PC-3 (cell line): ENCODE data around the gene CUL2.

Experiments used
- EZH2 ChIP-seq: fragments of 300-600 bp; sonication (generic); IDR thresholded peaks from one replicate; pipeline ENCODE4 v1.6.1; 2017; ENCODE audit warnings: antibody characterized with exemption, mild to moderate bottlenecking, low read length; ENCODE audit not compliant: unreplicated experiment
- TF ChIP-seq, protein P1 (sequence below): fragments of 300-600 bp; sonication (generic); conservative IDR thresholded peaks from 2 replicates; pipeline ENCODE4 v1.5.1; 2017; ENCODE audit warnings: antibody characterized with exemption, low read depth, mild to moderate bottlenecking, low read length

DNA sequence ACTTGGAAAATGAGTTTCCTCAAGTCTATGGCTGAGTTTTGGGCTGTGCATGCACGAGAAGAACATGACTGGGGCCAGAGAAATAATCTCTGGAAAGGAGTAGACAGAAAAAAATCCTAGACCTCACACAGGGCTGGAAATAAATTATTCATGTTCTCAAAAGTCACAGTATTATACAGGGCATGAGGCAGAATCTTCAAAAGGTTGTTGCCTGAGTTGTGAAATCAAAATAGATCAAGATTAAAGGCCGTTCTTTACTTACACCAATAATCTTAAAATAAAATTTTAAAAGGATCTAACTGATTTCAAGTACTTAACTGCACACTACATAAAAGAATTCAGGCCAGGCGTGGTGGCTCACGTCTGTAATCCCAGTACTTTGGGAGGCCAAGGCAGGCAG is 22.4 kb upstream of the CUL2 start:
- TF ChIP-seq, protein P1, sequence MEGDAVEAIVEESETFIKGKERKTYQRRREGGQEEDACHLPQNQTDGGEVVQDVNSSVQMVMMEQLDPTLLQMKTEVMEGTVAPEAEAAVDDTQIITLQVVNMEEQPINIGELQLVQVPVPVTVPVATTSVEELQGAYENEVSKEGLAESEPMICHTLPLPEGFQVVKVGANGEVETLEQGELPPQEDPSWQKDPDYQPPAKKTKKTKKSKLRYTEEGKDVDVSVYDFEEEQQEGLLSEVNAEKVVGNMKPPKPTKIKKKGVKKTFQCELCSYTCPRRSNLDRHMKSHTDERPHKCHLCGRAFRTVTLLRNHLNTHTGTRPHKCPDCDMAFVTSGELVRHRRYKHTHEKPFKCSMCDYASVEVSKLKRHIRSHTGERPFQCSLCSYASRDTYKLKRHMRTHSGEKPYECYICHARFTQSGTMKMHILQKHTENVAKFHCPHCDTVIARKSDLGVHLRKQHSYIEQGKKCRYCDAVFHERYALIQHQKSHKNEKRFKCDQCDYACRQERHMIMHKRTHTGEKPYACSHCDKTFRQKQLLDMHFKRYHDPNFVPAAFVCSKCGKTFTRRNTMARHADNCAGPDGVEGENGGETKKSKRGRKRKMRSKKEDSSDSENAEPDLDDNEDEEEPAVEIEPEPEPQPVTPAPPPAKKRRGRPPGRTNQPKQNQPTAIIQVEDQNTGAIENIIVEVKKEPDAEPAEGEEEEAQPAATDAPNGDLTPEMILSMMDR, result no peak
- no peak for TF ChIP-seq EZH2
